ENCODE results near the gene SLC35F4. TPM values are rescaled to one million over a fixed set of nuclear protein-coding genes. Genes with fewer than 3 reads are reported as not detected.

Gene SLC35F4
- total RNA-seq, 1 experiment from 2014 or later: not detected

- no peaks in the 10 kb centered on the region for H3K9me3 ChIP-seq (ENCODE audit: control insufficient read depth, low read depth, low read length)
- no peaks in the 10 kb centered on the region for H3K79me1 ChIP-seq (ENCODE audit: insufficient read depth, low read depth, low read length, poor library complexity, severe bottlenecking)
- no peak overlapping the region for H3K9ac ChIP-seq (ENCODE audit: extremely low read depth, insufficient read length, low read length)
- WGBS (ENCODE audit: extremely low coverage, insufficient read length, low lambda C conversion rate): no CpG with 5 or more reads among the region's 1 CpG
- H3K4me2 ChIP-seq (ENCODE audit: insufficient read depth, insufficient read length, low read length): no peak overlapping the region
- no peak overlapping the region for H4K91ac ChIP-seq (ENCODE audit: insufficient read length, low read depth, low read length)
- H3K4me3 Mint-ChIP-seq: no peak overlapping the region
- H4K20me1 ChIP-seq (ENCODE audit: control insufficient read depth, insufficient read depth, insufficient read length): no peaks in the 10 kb centered on the region
- no peaks in the 10 kb centered on the region for H3K23me2 ChIP-seq (ENCODE audit: insufficient read length, low read depth, low read length, poor library complexity, severe bottlenecking)
- H3K27me3 Mint-ChIP-seq (ENCODE audit: low read depth): no peaks in the 10 kb centered on the region
- H3K36me3 Mint-ChIP-seq (ENCODE audit: insufficient read depth in 1 of 3, low read depth in 3 of 3): no peaks in the 10 kb centered on the region
- H2BK20ac ChIP-seq (ENCODE audit: low read depth, low read length, poor library complexity, severe bottlenecking): no peak overlapping the region
- no peak overlapping the region for H3T11ph ChIP-seq (ENCODE audit: low read length)
- no peak overlapping the region for H3K14ac ChIP-seq (ENCODE audit: insufficient read depth, low read length)
- H3K23ac ChIP-seq (ENCODE audit: insufficient read length, low read depth, low read length): no peak overlapping the region
- H3K4me1 Mint-ChIP-seq: peaks cover 10 to 12% of the 10 kb centered on the region in 2 experiments
- H2AFZ ChIP-seq (ENCODE audit: low read length): no peak overlapping the region
- H2AK5ac ChIP-seq (ENCODE audit: insufficient read length, low read length): no peak overlapping the region
- DNase-seq: no peak
- no peak for TF ChIP-seq CTCF (conservative IDR thresholded peaks at IDR 0.05)
- no peaks in the 10 kb centered on the region for H3K9me3 Mint-ChIP-seq
- H4K8ac ChIP-seq (replicated peaks; ENCODE audit: insufficient read length, low read depth, low read length): no peak overlapping the region
- no peaks in the 10 kb centered on the region for H3K4me1 ChIP-seq (ENCODE audit: insufficient read depth, low read length)
- no peak overlapping the region for H3K56ac ChIP-seq (ENCODE audit: insufficient read length, low read depth, low read length)
- H3K27ac ChIP-seq (ENCODE audit: insufficient read length, low read depth, low read length): no peak overlapping the region
- no peak overlapping the region for H2BK120ac ChIP-seq (ENCODE audit: low read depth, low read length, poor library complexity, severe bottlenecking)
- H3K79me2 ChIP-seq (ENCODE audit: insufficient read depth, low read length): no peaks in the 10 kb centered on the region
- no peak overlapping the region for H2BK5ac ChIP-seq (ENCODE audit: insufficient read length, low read length)
- H2BK12ac ChIP-seq (ENCODE audit: insufficient read length, low read depth, low read length): no peak overlapping the region
- no peak overlapping the region for H3K18ac ChIP-seq (ENCODE audit: insufficient read length, low read depth, low read length)
- H3K4ac ChIP-seq (ENCODE audit: low read depth, low read length): no peak overlapping the region
- no peak overlapping the region for H4K5ac ChIP-seq (ENCODE audit: insufficient read length, low read depth, low read length)
- no peaks in the 10 kb centered on the region for H3K27me3 ChIP-seq (ENCODE audit: insufficient read depth, low read length)
- H3K27ac Mint-ChIP-seq: no peak overlapping the region
- H2BK15ac ChIP-seq (ENCODE audit: low read depth, low read length): no peak overlapping the region
Measured at GRCh38 chr14:57576498-57576897, 289.4 kb downstream of the SLC35F4 start.
